Measurements from ENCODE around the gene BEAN1.

The BEAN1 gene

GRCh38 chr16:66437391-66437945 lies 10.4 kb downstream of the BEAN1 start:
- no peak for TF ChIP-seq CTCF (IDR thresholded peaks at IDR 0.05; ENCODE audit: low read depth, low read length)
- DNase-seq (ENCODE audit: extremely low read depth, low read depth), result no peak

- no peak for TF ChIP-seq CTCF (IDR thresholded peaks at IDR 0.05; ENCODE audit: low read depth, low read length)
- no peak for DNase-seq (ENCODE audit: extremely low read depth, low read depth)
Observed at GRCh38 chr16:66438536-66438935, 11.4 kb downstream of the BEAN1 start.

GRCh38 chr16:66439051-66439730 lies 12.1 kb downstream of the BEAN1 start:
- TF ChIP-seq CTCF (IDR thresholded peaks at IDR 0.05; ENCODE audit: low read depth, low read length), result no peak
- no peak for DNase-seq (ENCODE audit: extremely low read depth, low read depth)

GRCh38 chr16:66440271-66440802 lies 13.2 kb downstream of the BEAN1 start:
- DNase-seq (ENCODE audit: extremely low read depth, low read depth), result no peak
- TF ChIP-seq CTCF (IDR thresholded peaks at IDR 0.05; ENCODE audit: low read depth, low read length), result no peak

- no peak for TF ChIP-seq CTCF (IDR thresholded peaks at IDR 0.05; ENCODE audit: low read depth, low read length)
- no peak for DNase-seq (ENCODE audit: extremely low read depth, low read depth)
Observed at GRCh38 chr16:66440970-66441369, 13.9 kb downstream of the BEAN1 start.

- TF ChIP-seq CTCF (IDR thresholded peaks at IDR 0.05; ENCODE audit: low read depth, low read length), result no peak
- DNase-seq (ENCODE audit: extremely low read depth, low read depth), result no peak
Observed at GRCh38 chr16:66441586-66442375, 14.7 kb downstream of the BEAN1 start.
